NCI-H2227 treated with DMSO at 0.1 percent for 48 hours (cell line): ENCODE data around the gene COMMD8.
"Not testable (repeated sequence)": the region's sequence is repeated elsewhere in the genome, so short reads cannot be mapped to it uniquely, and the experiment has no call there.

Source experiments
- DNase-seq: peaks from one replicate; lab custom pipeline; 2025; lab: John Stamatoyannopoulos, UW

Gene COMMD8

GRCh38 chr4:47463235-47463956, at the start of gene COMMD8:
Gene COMMD8, minus strand, starts transcription at chr4:47463702. Its CDS starts 51 bp downstream, at chr4:47463651.
- DNase-seq, result peak; percentile 89

GRCh38 chr4:47510506-47511143, 47.1 kb upstream of the COMMD8 start:
- no peak for DNase-seq

GRCh38 chr4:47505666-47506065, 42.2 kb upstream of the COMMD8 start:
- no peak for DNase-seq

GRCh38 chr4:47505147-47505546, 41.6 kb upstream of the COMMD8 start:
- no peak for DNase-seq

GRCh38 chr4:47500776-47501175, 37.3 kb upstream of the COMMD8 start:
- no peak for DNase-seq

- DNase-seq, result no peak
These were observed 36.2 kb upstream of the COMMD8 start for GRCh38 chr4:47499700-47500099.

GRCh38 chr4:47498899-47499298, 35.4 kb upstream of the COMMD8 start:
- DNase-seq, result no peak

GRCh38 chr4:47494124-47494430, 30.6 kb upstream of the COMMD8 start:
- DNase-seq, result no peak

- DNase-seq, result no peak
These were observed 30.0 kb upstream of the COMMD8 start for GRCh38 chr4:47493238-47494123.

- no peak for DNase-seq
These were observed 27.0 kb upstream of the COMMD8 start for GRCh38 chr4:47490550-47490949.

GRCh38 chr4:47488706-47489105, 25.2 kb upstream of the COMMD8 start:
- no peak for DNase-seq

GRCh38 chr4:47486727-47487126, 23.2 kb upstream of the COMMD8 start:
- not testable (repeated sequence) for DNase-seq

GRCh38 chr4:47486231-47486673, 22.8 kb upstream of the COMMD8 start:
- no peak for DNase-seq

- no peak for DNase-seq
These were observed 22.3 kb upstream of the COMMD8 start for GRCh38 chr4:47485768-47486167.

GRCh38 chr4:47485047-47485692, 21.7 kb upstream of the COMMD8 start, which contains the start of gene ATP10D:
Gene ATP10D, plus strand, starts transcription at chr4:47485275. Its CDS starts 27,266 bp downstream, at chr4:47512541.
- DNase-seq, result peak; percentile 82

GRCh38 chr4:47484168-47484567, 20.7 kb upstream of the COMMD8 start:
- no peak for DNase-seq

GRCh38 chr4:47483745-47484144, 20.2 kb upstream of the COMMD8 start:
- DNase-seq, result no peak

GRCh38 chr4:47482326-47482725, 18.8 kb upstream of the COMMD8 start:
- no peak for DNase-seq

GRCh38 chr4:47478804-47479203, 15.3 kb upstream of the COMMD8 start:
- no peak for DNase-seq

- DNase-seq, result no peak
These were observed 11.9 kb upstream of the COMMD8 start for GRCh38 chr4:47475411-47475810.

GRCh38 chr4:47474799-47475198, 11.3 kb upstream of the COMMD8 start:
- DNase-seq, result no peak

- no peak for DNase-seq
These were observed 9.7 kb upstream of the COMMD8 start for GRCh38 chr4:47473141-47473750.
